GM19455 (cell line): Measurements from ENCODE around the gene AMD1.

Experiments
- ATAC-seq: cut with Tn5 transposase; IDR thresholded peaks from one replicate; pipeline ENCODE4 v1.9.1; 2021; ENCODE audit not compliant: unreplicated experiment

AMD1 gene

DNA sequence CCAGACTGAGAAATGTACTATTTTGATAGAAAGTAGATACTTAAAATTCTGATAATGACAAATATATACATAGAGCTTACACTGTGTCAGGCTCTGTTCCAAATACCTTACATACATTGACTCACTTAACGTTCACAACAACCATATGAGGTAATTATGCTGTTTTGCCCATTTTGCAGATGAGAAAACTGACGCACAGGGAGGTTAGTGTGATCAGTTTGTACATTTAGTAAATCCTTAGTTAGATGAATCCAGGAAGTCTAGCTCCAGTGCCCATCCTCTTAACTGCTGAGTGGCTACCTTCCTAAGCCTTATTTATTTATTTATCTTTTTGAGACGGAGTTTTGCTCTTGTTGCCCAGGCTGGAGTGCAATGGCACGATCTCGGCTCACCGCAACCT lies 60.6 kb downstream of the AMD1 start:
- ATAC-seq: no peak

DNA sequence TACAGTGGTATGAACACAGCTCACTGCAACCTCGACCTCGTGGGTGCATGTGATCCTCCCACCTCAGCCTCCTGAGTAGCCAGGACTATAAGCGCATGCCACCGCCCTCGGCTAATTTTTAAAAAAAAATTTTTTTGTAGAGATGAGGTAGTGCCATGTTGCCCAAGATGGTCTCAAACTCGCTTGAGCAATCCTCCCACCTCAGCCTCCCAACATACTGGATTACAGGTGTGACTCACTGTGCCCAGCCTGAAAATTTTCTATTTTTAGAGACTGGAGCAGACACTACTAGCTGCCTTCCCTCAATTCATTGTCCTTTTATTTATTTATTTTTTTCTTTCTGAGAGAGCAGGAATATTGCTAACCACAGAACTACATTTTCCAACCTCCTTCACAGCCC lies 63.6 kb downstream of the AMD1 start:
- ATAC-seq: no peak

DNA sequence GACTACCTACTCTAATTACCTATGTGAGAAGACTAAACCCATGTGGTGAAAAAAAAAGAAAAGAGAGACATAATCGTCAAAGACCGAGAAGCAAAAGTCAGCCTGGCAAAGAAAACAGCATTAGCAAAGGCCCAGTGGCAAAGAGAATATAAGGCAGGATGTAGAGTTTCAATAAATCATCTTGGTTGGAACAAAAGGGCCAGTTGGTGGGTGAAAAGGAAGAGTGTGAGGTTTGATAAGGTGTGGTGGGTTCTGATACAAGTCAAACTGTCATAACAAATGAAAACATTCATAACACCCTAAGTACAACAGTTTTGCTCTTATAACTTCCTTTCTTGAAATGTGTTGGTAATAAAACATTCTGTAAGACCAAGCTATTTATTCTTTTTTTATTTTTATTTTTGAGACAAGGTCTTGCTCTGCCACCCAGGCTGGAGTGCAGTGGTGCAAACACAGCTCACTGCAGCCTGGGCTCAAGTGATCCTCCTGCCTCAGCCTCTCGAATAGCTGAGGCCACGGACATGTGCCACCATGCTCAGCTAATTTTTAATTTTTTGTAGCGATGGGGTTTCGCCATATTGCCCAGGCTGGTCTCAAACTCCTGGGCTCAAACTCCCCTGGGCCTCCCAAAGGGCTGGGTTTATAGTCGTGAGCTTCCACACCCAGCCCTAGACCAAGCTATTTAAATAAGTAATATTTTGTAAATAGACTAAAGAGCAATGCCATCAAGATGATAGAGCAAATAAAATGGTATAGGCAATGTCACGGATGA lies 65.0 kb downstream of the AMD1 start:
- ATAC-seq: no peak

DNA sequence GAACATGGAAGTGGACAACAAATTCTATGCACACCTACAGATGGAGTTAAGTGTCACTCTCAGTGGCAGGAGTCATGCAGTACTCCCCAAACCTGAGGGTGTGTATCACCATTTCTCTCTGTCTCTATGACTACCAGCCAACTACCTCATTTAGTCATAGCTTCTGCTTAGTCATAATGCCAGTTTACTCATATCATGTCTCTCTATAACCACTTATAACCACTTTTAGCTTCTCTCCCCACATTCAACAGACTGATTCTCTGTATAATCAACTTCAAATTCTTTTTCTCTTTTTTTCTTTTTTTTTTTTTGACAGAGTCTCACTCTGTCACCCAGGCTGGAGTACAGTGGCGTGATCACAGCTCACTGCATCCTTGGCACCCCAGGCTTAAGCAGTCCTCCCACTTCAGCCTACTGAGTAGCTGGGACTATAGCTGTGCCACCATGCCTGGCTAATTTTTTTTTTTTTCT lies 70.1 kb downstream of the AMD1 start:
- ATAC-seq: peak; percentile 100
